ENCODE results near the gene FREM1.

GRCh38 chr9:14686168-14686567 is 224.1 kb downstream of the FREM1 start:
- TF ChIP-seq USF2 (IDR thresholded peaks at IDR 0.05; ENCODE audit: borderline replicate concordance, low read depth, low read length) (no peak), IRF3 (IDR thresholded peaks at IDR 0.05; ENCODE audit: low read depth, low read length) (no peak), JUND (IDR thresholded peaks at IDR 0.05) (no peak), ZBTB33 (IDR thresholded peaks at IDR 0.05; ENCODE audit: borderline replicate concordance, low read depth) (no peak), CHD2 (IDR thresholded peaks at IDR 0.05; ENCODE audit: low read length, partially characterized antibody) (no peak), MEF2A (IDR thresholded peaks at IDR 0.05; ENCODE audit: borderline replicate concordance, low read depth) (no peak)
- TF ChIP-seq, protein P1, sequence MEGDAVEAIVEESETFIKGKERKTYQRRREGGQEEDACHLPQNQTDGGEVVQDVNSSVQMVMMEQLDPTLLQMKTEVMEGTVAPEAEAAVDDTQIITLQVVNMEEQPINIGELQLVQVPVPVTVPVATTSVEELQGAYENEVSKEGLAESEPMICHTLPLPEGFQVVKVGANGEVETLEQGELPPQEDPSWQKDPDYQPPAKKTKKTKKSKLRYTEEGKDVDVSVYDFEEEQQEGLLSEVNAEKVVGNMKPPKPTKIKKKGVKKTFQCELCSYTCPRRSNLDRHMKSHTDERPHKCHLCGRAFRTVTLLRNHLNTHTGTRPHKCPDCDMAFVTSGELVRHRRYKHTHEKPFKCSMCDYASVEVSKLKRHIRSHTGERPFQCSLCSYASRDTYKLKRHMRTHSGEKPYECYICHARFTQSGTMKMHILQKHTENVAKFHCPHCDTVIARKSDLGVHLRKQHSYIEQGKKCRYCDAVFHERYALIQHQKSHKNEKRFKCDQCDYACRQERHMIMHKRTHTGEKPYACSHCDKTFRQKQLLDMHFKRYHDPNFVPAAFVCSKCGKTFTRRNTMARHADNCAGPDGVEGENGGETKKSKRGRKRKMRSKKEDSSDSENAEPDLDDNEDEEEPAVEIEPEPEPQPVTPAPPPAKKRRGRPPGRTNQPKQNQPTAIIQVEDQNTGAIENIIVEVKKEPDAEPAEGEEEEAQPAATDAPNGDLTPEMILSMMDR (IDR thresholded peaks at IDR 0.05) = no peak
